Gastrocnemius medialis (tissue), 4 donors: Measurements from ENCODE around the gene ESPN. TPM values are rescaled to one million over a fixed set of nuclear protein-coding genes. Genes with fewer than 3 reads are reported as not detected.
A peak's percentile ranks its signal among the peaks of the same experiment; 100 is the strongest.
"Not testable (repeated sequence)": the region's sequence is repeated elsewhere in the genome, so short reads cannot be mapped to it uniquely, and the experiment has no call there.

Experiments
- ATAC-seq, 2 donors: fragments of 150-250 bp; one replicate each; pipeline ENCODE4 v1.9.1; 2016
- DNase-seq, 2 donors: peaks; one replicate each; pipeline ENCODE4 v3.0.0-alpha.2; 2019
- H3K27ac ChIP-seq, 4 donors: fragments of 200-600 bp; sonication (generic); 1 replicate in 1 of 4; 2 replicates in 3 of 4; pipeline ENCODE4 v1.5.1; 2016 to 2018; ENCODE audit warnings: mild to moderate bottlenecking in 2 of 4, moderate library complexity in 1 of 4
- H3K27me3 ChIP-seq, 3 donors: fragments of 200-600 bp; sonication (generic) in 2 of 3; 1 replicate in 1 of 3; 2 replicates in 2 of 3; pipeline versions ENCODE4 v1.5.1 to v1.6.0; 2016 to 2019; ENCODE audit warnings: mild to moderate bottlenecking in 1 of 3, moderate library complexity in 1 of 3
- H3K36me3 ChIP-seq, 2 donors: fragments of 200-600 bp; sonication (generic) in 1 of 2; one replicate each; pipeline ENCODE4 v1.5.1; 2017 to 2018
- H3K4me1 ChIP-seq, 2 donors: fragments of 200-600 bp; sonication (generic) in 1 of 2; one replicate each; pipeline ENCODE4 v1.5.1; 2016 to 2017; ENCODE audit warnings: mild to moderate bottlenecking in 2 of 2
- H3K4me3 ChIP-seq, 4 donors: fragments of 200-600 bp; sonication (generic) in 3 of 4; 1 replicate in 1 of 4; 2 replicates in 3 of 4; pipeline ENCODE4 v1.5.1; 2016 to 2019; ENCODE audit warnings: mild to moderate bottlenecking in 2 of 4
- H3K9me3 ChIP-seq, 3 donors: fragments of 200-600 bp; sonication (generic) in 2 of 3; 1 replicate in 1 of 3; 2 replicates in 2 of 3; pipeline ENCODE4 v1.5.1; 2016 to 2019
- CTCF ChIP-seq, 5 experiments: fragments of 450-650 bp in 3 of 5; fragments of 200-600 bp in 2 of 5; sonication (generic) in 2 of 5; IDR thresholded peaks in 4 of 5; conservative IDR thresholded peaks in 1 of 5; 1 replicate in 4 of 5; 2 replicates in 1 of 5; pipeline ENCODE4 v1.5.1; 2016 to 2019; ENCODE audit warnings: antibody characterized with exemption in 5 of 5, mild to moderate bottlenecking in 3 of 5, moderate library complexity in 3 of 5
- POLR2A ChIP-seq, 2 donors: fragments of 450-650 bp; IDR thresholded peaks; one replicate each; pipeline ENCODE4 v1.6.1; 2017; ENCODE audit warnings: antibody characterized with exemption in 2 of 2, mild to moderate bottlenecking in 2 of 2, moderate library complexity in 2 of 2
- in situ Hi-C, 4 donors: fragments of 200-750 bp; cut with MboI; loops; one replicate each; pipeline versions ENCODE4 v1.15.0 to v1.8.0; 2017; ENCODE audit warnings: low sequenced_read_pairs in 4 of 4
- intact Hi-C: fragments of 100-400 bp; cut with DNase I; formaldehyde crosslinking; loops from one replicate; pipeline ENCODE4 v1.15.1; 2023; ENCODE audit warnings: low total_unique reads
- total RNA-seq, 4 donors: library from RNA; depleted of rRNA; stranded (reverse); fragments of >200 nt; gene quantifications; one replicate each; pipeline versions ENCODE4 v1.1.0 to v1.2.3, GENCODE V29; 2016

The ESPN gene
- total RNA-seq, 4 donors from 2014 or later = 0.41 TPM; not detected in 3

- Histone ChIP-seq H3K27me3 (no peaks in the 10 kb centered on the region), H3K9me3 (no peaks in the 10 kb centered on the region), H3K27ac (no peak overlapping the region), H3K4me3 (peak overlapping the region in 3 of 4 donors; percentile 44 to 82 (median 64)), H3K4me1 (peaks cover 7 to 8% of the 10 kb centered on the region in 2 donors), H3K36me3 (no peaks in the 10 kb centered on the region)
- intact Hi-C loops (loop anchor here (5.0 kb wide), 1 partner anchor 40 kb away; no protein-coding TSS in a partner anchor), in situ Hi-C loops (no loop called here)
- ATAC-seq (no peak), DNase-seq (no peak)
- TF ChIP-seq POLR2A (IDR thresholded peaks at IDR 0.05) = no peak
- TF ChIP-seq CTCF (IDR thresholded peaks at IDR 0.05 in 4 of 5, conservative IDR thresholded peaks at IDR 0.05 in 1 of 5) = no peak
Measured at GRCh38 chr1:6391951-6392808, 32.4 kb upstream of the ESPN start.

- H3K27me3 ChIP-seq = no peaks in the 10 kb centered on the region
- no peaks in the 10 kb centered on the region for H3K9me3 ChIP-seq
- H3K4me3 ChIP-seq = peak overlapping the region; percentile 34 to 82 (median 54)
- peak overlapping the region in 2 of 4 donors; percentile 87 to 98 for H3K27ac ChIP-seq
- H3K4me1 ChIP-seq = peaks cover 7 to 8% of the 10 kb centered on the region in 2 donors
- intact Hi-C loops = loop anchor here (1.0 to 5.0 kb wide), 2 partner anchors 41 to 194 kb away; partner anchors contain the start of gene RPL22
- in situ Hi-C loops = no loop called here
- no peaks in the 10 kb centered on the region for H3K36me3 ChIP-seq
- ATAC-seq (peak in 1 of 2 donors; percentile 2), DNase-seq (no peak)
- no peak for TF ChIP-seq POLR2A (IDR thresholded peaks at IDR 0.05)
- no peak for TF ChIP-seq CTCF (IDR thresholded peaks at IDR 0.05 in 4 of 5, conservative IDR thresholded peaks at IDR 0.05 in 1 of 5)
Measured at GRCh38 chr1:6392809-6393399, 31.7 kb upstream of the ESPN start.

GRCh38 chr1:6393400-6394187 is 31.0 kb upstream of the ESPN start, which contains the start of gene ACOT7:
Gene ACOT7, minus strand, starts transcription at chr1:6393767. Its CDS starts 368 bp downstream, at chr1:6393399.
- peak within 1 kb of the TSS; percentile 61 to 82 (median 66) for H3K4me3 ChIP-seq
- H3K36me3 ChIP-seq = no peaks in the 10 kb centered on the region
- peak; percentile 71 to 77 for DNase-seq
- ATAC-seq = peak; percentile 97
- peaks cover 7 to 8% of the 10 kb centered on the region in 2 donors for H3K4me1 ChIP-seq
- peak; percentile 60 to 78 for TF ChIP-seq POLR2A (IDR thresholded peaks at IDR 0.05)
- peak in 1 of 5 experiments; percentile 26 for TF ChIP-seq CTCF (IDR thresholded peaks at IDR 0.05 in 4 of 5, conservative IDR thresholded peaks at IDR 0.05 in 1 of 5)
- intact Hi-C loops (loop anchor here (1.0 to 5.0 kb wide), 2 partner anchors 41 to 194 kb away; partner anchors contain the start of gene RPL22), in situ Hi-C loops (no loop called here)
- H3K27me3 ChIP-seq = no peaks in the 10 kb centered on the region
- H3K27ac ChIP-seq = peak within 1 kb of the TSS; percentile 87 to 98 (median 94)
- H3K9me3 ChIP-seq = no peaks in the 10 kb centered on the region

GRCh38 chr1:6395130-6395529 is 29.4 kb upstream of the ESPN start:
- ATAC-seq, H3K4me3 ChIP-seq, in situ Hi-C loops, H3K27me3 ChIP-seq, intact Hi-C loops, H3K36me3 ChIP-seq, H3K9me3 ChIP-seq, DNase-seq, H3K4me1 ChIP-seq, H3K27ac ChIP-seq: not testable (repeated sequence)

GRCh38 chr1:6395781-6396244 is 28.8 kb upstream of the ESPN start:
- in situ Hi-C loops = not testable (repeated sequence)

More at GRCh38 chr1:6395781-6396244, 28.8 kb upstream of the ESPN start:
- H3K27me3 ChIP-seq, intact Hi-C loops, H3K4me1 ChIP-seq, H3K9me3 ChIP-seq, DNase-seq, H3K4me3 ChIP-seq, H3K36me3 ChIP-seq, ATAC-seq, H3K27ac ChIP-seq: not testable (repeated sequence)
